Stomach (tissue), 4 donors: Measurements from ENCODE around the gene ENTPD8.

ENCODE experiments used
- EP300 ChIP-seq: sonication (generic); formaldehyde crosslinking; IDR thresholded peaks from one replicate; pipeline ENCODE4 v1.6.1; 2017; ENCODE audit warnings: antibody characterized with exemption
- POLR2A ChIP-seq, 4 donors: fragments of 450-650 bp; IDR thresholded peaks; one replicate each; pipeline ENCODE4 v1.6.1; 2016; ENCODE audit warnings: antibody characterized with exemption in 4 of 4, control low read depth in 2 of 4, mild to moderate bottlenecking in 1 of 4, moderate library complexity in 1 of 4
- POLR2AphosphoS5 ChIP-seq, 3 donors: sonication (generic); formaldehyde crosslinking; IDR thresholded peaks; one replicate each; pipeline ENCODE4 v1.6.1; 2016; ENCODE audit warnings: antibody characterized with exemption in 3 of 3
- TF ChIP-seq, protein P1 (sequence below), 7 experiments: fragments of 450-650 bp in 4 of 7; fragments of 200-600 bp in 3 of 7; sonication (generic) in 3 of 7; IDR thresholded peaks; one replicate each; pipeline ENCODE4 v1.5.1; 2016 to 2019; ENCODE audit warnings: antibody characterized with exemption in 7 of 7, control low read depth in 2 of 7, mild to moderate bottlenecking in 1 of 7

DNA sequence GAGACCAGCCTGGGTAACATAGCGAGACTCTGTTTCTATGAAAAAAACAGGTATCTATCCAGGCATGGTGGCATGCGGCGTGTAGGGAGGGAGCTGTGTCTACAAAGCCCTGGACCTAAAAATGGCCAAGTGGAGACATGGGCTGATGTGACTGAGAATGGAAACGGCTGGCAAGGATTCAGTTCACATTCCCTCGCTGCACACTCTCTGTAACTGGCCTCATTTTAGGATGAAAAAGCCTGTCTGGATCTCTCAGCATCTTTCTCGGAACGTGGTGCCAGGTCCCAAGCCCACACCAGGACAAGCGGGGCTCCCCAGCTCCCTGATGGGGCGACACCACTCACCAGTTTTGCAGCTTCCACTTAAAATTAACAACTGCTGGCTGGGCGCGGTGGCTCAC lies 31.6 kb downstream of the ENTPD8 start:
- TF ChIP-seq, protein P1, sequence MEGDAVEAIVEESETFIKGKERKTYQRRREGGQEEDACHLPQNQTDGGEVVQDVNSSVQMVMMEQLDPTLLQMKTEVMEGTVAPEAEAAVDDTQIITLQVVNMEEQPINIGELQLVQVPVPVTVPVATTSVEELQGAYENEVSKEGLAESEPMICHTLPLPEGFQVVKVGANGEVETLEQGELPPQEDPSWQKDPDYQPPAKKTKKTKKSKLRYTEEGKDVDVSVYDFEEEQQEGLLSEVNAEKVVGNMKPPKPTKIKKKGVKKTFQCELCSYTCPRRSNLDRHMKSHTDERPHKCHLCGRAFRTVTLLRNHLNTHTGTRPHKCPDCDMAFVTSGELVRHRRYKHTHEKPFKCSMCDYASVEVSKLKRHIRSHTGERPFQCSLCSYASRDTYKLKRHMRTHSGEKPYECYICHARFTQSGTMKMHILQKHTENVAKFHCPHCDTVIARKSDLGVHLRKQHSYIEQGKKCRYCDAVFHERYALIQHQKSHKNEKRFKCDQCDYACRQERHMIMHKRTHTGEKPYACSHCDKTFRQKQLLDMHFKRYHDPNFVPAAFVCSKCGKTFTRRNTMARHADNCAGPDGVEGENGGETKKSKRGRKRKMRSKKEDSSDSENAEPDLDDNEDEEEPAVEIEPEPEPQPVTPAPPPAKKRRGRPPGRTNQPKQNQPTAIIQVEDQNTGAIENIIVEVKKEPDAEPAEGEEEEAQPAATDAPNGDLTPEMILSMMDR (IDR thresholded peaks at IDR 0.05), result no peak
- TF ChIP-seq POLR2A (IDR thresholded peaks at IDR 0.05), result no peak
- TF ChIP-seq EP300, result no peak
- no peak for TF ChIP-seq POLR2AphosphoS5 (IDR thresholded peaks at IDR 0.05)
